GM18508 (cell line): ENCODE data around the gene MAML3.

Experiments
- ATAC-seq: cut with Tn5 transposase; IDR thresholded peaks from one replicate; pipeline ENCODE4 v1.9.1; 2021; ENCODE audit warnings: moderate number of reproducible peaks; ENCODE audit not compliant: insufficient read depth, unreplicated experiment

The MAML3 gene

DNA sequence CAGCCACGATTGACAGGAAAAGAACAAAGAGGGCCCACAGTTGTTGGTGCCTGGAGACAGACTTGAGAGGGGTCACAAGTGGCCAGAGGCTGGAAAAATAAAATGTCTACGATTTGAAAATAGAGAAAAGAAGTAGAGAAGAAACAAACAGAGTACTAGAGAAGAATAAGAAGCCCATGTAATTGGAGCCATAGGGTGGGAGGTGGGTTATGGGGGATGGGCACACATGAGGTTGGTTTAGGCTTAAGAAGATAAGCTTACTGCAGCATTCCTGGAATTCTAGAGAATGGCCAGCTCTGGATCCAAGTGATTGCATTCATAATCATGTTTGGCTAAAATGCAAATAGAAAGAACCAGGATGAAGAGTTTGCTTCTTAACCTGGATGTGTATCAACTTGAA lies 210.7 kb downstream of the MAML3 start:
- ATAC-seq: no peak

DNA sequence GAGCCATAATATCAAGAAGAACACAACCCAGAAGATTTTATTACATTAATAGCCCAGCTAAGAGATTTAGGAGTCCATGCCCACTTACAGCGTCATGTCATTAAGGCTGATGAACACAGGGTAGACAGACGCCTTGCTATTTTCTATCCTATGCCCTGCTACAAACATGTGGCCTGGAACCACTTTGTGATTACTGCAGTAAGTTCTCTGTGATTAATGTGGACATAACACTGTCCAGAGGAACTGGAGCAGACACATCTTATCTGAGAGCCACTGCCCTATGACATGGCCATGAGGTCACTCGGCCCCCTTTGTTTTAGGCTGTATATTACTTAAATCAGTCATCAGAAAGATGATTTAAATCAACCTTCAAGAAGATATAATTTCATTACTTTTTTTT lies 211.7 kb downstream of the MAML3 start:
- no peak for ATAC-seq

DNA sequence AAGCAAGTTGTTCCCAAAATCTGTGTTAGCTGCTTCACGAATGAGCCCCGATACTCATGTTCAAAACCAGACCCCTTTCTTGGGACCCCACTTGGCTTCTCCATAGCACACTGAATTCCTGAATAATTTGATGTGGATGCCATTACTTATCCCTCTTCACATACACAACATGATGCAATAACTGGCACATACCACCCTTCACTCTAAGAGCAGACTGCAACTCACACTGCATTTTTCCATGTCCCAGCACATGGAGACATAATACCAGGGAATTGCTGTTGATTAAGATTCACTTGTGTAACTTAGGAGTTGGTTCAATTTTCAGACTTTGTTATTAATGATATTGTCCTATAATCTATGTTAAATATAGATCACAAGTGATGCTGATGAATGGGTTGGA lies 213.4 kb downstream of the MAML3 start:
- ATAC-seq: no peak

DNA sequence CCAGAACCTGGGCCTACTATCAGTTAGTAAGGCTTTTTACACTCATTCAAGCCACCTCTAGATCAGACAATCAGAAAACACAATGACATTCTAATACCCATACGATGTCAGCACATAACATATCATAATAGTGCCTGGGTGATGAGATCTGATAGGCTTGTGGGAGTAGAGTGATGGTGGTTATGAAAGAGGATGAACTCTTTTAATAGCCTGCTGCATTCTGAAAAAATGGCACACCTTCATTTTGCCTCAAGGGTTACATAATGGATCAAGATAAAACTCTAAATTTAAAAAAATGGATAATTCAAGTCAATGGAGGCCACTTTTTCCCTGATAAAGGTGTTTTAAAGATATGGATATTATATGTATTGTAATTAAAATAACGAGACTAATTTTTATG lies 215.6 kb downstream of the MAML3 start:
- ATAC-seq: no peak

DNA sequence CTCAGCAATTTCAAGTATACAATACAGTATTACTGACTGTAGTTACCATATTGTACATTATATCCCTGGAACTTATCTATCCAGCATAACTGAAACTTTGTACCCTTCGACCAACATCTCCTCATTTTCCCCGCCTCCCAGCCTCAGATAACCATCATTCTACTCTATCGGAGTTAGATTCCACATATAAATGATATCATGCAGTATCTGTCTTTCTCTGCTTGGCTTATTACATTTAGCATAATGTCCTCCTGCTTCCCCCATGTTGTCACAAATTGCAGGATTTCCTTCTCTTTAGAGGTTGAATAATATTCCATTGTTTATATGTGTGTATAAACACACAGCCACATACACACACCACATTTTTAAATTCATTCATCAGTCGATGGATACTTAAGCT lies 218.1 kb downstream of the MAML3 start:
- no peak for ATAC-seq

DNA sequence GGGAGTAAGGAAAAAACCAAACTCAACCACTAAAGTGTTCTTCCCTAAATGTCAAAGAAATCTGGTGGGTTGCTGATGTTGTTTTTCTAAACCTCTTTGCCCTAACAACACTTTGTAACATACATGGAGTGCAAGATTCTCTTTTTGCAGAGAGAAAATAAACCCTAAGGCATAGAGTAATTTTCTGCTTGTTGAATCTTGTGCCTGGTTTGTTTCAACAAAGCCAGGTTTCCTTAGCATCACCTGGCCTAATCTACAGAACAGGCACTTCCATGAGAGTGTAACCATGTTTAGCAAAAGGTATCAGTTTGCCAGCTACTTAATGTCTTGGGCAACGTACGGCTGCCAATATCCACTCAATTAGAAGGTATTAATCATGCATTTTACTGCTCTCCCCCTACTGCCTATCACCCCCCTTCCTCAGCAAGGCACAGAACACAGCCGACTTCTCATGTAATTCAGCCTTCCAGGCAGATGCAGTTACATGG lies 219.2 kb downstream of the MAML3 start:
- ATAC-seq: no peak

DNA sequence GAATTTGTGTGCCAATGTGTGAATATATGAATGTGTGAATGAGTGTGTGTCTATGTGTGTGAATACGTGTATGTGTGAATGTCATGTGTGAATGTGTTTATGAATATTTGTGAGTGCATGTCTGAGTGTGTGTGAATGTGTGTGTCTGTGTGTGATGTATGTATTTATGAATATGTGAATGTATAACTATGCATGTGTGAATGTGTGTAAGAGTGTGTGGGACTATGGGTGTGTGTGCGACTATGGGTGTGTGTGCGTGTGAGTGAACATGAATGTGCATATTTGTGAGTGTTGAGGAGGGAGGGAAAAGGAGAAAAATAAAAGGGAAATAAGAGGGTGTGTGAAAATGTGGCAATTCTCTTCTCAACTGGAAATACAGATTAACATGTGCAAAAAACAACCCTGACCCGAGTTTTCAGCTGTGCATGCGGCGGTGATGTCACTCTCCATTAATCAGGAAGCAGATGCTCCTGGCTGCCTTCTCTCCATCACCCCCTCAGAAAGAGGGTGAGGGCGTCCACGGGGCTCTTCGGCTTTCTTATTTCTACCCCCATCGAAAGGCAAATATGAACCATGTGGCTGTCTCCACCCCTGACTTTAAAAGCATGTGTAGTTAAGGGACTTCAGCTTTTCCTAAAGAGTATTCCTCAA lies 219.8 kb downstream of the MAML3 start:
- no peak for ATAC-seq

DNA sequence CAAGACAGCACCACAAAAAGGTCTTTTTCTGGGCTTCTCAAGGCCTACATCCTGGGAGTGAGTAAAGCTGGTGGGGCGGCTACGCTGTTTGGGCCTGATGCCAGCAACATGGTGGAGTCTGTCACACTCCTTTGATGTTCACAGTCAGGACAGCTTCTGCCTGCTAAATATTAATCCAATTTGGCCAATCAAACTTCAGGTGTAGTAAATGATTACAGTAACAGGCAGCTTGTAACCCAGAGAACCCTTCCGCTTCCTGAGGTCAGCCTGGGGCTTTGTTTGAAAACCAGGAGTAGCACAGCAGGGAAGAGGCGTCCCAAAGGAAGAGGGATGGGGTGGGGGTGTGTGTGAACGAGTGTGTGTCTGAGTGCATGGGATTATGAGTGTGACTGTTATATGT lies 220.4 kb downstream of the MAML3 start:
- ATAC-seq: no peak

DNA sequence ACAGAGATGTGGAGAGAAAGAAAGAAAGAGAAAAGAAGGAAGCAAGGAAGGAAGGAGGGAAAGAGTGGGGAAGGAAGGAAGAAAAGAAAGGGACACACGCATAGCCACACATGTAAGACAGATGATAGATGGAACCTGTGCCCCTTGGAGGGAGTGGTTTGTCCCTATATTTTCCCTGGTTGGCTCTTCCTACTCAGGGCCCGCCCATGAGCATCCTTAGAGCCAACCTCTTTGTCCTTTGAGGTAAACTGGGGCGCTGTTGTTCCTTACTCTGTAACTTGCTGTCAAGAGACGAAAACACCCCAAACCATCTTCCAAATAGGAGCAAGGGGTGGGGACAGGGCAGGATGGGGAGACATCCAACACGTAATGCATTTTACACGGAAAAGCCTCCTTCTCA lies 220.9 kb downstream of the MAML3 start:
- no peak for ATAC-seq

DNA sequence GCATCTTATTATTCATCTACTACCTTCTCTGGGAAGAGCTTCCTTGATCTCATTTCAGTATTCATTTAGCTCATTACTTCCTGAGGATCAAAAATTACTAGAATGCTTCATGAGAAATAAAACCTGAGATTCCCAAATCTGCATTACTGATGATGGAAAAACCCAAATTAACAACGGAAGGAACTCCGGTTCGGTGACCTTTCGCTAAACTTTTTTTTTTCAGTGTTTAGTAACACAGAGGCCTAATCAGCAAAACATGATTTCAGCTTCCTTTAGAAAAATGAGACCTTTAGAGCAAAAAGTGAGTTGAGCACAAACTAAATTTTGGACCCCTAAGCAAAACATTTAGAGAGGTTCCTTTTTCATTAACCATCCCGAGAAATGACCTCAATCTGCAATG lies 229.2 kb downstream of the MAML3 start:
- no peak for ATAC-seq

DNA sequence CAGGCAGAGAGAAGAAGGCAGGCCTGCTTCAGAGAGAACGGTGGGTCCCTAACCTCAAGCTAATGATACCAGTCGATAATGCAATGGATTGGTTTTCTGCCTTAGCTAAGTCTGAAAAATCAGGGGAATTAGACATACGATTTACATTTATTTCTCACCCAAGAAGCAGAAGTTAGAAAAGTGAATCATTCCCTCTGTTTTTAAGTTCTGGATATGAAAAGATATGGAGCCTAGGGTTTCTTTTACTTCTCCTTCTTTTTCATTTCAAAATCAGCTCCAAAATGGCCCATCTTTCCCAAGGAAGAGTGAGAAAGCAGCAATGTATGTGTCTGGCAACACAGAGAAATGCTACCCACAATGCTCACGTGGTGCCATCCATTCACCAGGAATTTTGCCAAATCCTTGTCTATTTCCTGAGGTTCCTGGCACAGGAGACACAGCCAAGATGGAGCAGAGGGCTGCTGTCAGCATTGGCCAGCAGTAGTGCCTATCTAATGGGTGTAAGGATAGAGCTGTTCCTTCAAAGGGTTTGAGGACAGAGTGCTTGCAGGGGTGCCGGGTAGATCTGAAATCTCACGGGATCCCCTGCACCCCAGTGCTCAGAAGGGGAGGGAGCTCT lies 231.5 kb downstream of the MAML3 start:
- no peak for ATAC-seq

DNA sequence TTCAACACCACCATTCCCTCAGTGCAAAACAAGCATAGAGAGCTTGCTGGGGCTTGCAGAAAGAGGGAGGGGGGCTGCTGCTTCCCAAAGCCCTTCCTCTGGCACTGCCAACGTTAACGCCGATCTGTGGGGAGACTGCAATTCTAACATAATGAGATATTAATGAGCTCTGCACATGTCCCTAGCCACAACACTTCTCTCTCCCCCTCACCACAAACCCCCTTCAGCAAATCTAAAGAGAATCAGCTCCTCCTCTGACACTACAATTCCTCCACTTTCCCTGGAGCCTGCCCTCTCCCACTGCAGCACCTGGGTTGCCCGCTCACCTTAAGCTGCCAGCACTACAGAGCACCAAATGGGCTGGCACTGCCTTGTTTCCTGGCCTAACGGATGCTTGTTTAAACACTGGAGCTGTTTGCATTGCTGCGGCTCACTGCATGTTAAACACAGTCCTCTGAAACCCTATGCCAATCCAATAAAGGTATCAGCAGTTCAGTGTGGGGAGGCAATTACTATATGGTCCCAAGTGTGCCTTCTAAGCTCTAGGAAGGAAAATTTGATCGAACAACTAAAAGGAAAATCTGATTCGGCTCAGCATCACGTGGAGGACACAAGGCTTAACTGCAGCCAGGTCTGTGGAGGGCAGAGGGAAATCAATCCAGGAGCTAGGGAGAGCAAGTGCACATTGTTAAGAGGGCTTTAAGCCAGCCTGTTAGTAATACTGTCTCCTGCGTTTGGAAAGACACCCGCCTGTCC lies 232.4 kb downstream of the MAML3 start:
- ATAC-seq: no peak

DNA sequence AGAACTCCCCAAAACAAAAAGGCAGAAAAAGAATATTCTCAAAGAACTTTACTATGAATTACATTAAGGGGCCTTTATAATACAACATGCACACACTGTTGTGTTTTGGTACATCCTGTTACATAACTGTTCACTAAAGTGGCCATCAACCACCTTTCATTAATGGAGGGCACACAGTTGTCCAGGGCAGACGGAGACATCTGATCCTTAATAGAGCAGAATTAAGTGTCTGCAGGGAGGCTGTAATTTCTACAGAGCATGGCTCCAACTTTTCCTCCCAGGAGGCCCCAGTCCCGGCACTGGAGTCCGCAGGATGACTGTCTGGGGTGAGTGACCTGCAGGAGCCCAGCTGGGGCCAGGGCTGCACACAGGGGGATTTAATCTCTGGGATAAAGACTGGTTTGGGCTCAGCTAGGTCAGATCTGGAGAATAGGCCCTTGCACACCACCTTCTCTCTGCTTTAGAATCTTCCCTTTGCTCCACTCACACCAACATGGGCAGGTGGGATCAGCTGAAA lies 233.4 kb downstream of the MAML3 start:
- no peak for ATAC-seq

DNA sequence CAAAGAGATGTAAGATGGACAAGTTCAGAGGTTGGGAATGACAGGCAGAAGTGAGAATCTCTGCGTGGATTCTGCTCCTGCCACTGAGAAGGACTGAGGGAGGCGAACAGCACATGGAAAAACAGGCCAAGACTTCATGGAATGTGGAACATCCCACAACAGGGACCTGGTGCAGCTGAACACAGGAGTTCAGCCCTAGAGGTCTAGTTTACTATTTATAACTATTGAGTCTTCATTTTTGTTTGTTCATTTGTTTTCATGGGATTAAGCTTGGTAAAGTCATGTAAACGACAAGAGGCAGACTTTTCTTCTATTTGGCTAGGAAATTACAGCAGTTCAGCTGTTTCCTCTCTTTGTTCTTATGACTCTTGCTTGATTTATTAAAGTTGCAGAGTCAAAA lies 234.5 kb downstream of the MAML3 start:
- ATAC-seq: no peak

DNA sequence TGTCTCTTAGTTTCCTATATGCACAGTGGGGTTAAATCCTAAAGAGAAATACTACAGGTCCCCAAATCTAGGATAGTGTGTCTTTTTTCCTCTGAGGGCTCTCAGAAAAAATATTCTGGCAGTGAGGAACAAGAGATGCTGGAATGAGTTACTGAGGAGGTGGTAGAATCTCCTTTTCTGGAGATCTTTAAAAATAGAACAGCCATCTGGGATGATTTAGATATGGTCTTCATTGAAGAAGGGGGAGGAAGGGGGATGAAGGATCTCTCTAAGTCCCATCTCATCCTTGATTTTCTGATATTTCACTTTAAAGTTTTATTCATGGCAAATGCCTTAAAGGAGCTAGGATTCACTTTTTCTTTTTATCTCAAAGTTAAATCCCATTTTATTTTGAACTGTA lies 235.0 kb downstream of the MAML3 start:
- no peak for ATAC-seq

DNA sequence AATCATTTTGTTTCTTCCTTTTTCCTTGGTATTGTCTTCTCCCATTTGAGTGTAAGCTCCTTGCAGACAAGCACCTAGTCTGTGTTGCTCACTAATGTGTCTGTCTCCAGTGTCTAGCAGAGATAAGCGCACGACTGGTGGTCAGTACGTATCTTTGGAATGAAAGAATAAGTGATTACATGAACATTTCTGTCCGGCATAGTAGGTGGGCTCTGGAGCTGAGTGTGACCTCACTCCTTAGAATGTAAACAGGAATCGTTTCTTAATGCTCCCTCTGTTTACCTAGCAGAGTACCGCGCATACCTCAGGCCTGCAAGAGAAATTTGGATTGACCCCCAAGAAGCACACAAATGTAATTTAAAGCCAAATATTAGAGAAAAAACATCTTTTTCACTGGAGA lies 235.4 kb downstream of the MAML3 start:
- no peak for ATAC-seq

DNA sequence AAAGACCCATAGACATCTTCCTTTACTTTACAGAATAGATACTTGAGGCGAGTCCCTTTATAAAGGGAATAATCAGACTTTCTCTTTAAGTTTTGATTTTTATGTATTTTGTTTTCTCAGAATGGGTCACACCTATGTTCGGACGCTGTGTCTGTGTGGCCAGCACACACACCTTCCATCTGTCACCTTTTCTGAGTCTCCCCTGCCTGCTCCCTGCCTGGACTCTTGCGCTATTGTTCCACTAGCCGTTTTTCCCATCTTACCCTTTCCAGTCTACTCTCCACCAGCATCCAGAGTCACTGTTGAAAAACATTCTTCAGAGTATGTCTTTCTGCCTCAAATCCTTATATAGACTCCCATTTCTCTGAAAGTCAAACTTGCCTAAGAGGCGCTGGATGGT lies 236.1 kb downstream of the MAML3 start:
- no peak for ATAC-seq

DNA sequence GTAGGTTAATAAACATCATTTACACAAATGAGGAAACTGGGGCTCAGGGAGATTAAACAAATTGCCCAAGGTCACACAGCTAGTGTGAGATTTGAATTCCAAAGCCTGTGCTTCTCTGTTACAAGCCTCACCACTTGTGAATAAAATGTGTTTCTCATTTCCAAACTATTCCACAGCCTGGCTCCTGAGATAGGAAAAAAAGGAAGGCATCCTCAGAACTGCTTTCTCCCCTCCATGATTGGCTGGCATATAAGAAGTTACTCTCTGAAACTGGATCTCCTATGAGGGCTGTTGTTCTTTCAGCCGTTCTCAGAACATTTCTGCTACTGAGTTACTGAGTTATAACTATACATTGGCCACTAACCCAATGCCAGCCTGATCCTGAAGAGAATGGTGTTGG lies 237.9 kb downstream of the MAML3 start:
- no peak for ATAC-seq

DNA sequence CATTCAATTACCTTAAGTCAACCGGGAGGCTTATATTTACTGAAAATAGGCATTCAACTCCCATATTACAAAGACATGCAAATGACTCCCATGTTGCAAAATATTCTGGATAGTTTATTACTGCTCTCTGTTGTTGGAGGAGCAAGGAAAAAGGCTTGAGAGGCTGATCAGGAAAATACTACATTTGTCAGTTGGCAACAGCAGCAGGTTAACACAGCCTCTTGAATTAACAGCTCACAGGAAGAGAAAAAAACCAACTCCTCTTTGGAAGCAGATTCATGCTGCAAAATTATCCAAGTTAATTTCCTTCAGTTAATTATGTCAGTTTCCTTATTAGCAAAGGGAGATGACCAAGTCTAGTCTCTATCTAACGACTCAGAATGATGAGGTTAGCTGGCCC lies 238.9 kb downstream of the MAML3 start:
- ATAC-seq: no peak

DNA sequence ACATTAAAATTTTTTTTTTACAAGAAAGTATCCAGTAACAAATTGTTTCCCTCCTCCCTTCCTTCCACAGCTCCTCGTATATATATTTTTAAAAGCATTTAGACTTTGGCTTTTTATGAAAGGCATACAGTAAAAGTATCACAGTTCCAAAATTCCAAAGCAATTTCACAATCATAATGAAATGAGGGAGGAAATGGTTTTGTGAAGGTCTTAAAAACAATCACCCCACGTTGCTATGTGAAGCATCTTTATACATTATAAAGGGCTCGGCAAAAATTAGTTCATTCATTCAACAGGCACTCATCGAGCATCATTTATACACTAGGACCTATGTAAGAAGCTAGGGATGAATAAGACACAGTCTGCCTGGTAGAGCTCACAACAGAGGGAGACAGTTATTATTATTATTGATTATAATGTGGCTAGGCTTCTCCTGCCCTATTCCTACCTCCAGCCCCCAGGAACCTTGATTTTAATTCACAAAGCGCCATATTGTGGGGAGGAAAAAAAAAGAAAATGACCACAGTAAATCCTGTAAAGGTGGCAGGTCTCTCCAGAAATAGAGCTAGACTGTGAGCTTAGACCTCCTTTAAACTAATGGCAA lies 239.9 kb downstream of the MAML3 start:
- ATAC-seq: no peak

DNA sequence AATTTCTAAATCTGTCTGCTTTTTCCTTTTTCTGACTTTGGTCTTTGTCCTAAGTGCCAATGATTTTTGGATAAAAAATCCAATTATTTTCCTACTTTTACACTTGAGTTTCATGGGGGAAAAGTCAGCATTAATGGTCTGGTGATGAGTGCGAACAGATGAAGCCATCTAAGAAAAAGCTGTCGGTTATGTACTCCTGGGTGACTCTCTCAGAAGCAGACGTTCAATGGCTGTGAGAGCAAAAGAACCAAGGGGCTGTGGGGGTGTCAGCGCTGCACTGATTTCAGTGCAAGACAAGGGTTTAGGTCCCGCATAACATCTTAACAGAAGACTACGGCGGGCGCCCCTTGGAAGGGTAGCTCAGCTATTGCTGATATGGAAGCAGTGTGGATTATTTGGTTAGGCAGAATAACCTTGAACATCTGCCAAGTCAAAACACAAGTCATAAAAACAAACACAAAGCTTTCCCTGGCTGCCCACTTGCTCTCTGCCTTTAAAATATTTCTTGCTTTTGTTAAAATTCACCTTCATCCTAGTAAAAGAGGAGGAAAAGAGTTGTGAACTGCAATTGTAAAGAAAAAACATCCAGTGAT lies 240.5 kb downstream of the MAML3 start:
- ATAC-seq: no peak
